Activated CD4-positive, alpha-beta T cell treated with anti-CD3 and anti-CD28 coated beads, Interleukin-2, amount 50 U/mL, for 16 hours (primary cell): ENCODE measurements around the gene PAX2.

Source experiments
- DNase-seq: peaks from one replicate; pipeline ENCODE4 v3.0.0-alpha.2; 2020

Gene PAX2

DNA sequence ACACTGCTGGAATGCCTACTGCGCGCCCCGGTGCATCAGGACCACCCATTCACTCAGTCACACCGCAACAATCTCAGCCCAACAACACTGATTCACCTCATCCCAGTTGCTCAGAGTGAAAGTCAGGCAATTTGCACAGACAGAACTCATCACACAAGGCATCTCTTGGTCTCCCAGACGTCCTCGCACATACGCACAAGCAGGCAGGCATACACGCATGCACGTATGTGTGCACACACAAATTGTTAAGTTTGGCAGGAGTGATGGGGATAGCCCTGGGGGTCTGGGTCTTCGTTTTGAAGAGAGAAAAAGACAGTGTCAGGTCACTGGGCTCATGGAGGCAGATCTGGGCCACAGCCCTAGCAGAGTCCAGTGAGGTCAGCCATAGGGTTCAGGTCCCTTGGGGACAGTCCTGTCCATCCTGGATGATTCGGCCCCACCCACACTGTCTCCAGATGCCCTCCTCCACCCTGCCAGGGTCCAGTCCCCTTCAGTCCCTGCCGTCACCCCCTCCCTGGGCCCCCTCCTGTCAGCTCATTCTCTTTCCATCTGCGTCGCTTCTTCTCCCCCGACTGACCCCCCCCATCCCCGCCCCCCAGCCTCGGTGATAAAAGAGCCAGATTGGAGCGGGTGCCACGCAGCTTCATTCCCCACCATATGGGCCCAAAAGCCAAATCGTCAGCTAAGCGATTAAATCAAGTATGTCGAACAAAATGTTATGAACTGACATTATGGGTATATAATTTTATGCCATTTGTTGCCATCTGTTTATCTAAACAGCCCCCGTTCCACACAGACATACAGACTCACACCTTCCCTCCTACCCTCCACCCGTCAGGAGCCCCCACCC lies 118.9 kb downstream of the PAX2 start:
- DNase-seq = no peak

DNA sequence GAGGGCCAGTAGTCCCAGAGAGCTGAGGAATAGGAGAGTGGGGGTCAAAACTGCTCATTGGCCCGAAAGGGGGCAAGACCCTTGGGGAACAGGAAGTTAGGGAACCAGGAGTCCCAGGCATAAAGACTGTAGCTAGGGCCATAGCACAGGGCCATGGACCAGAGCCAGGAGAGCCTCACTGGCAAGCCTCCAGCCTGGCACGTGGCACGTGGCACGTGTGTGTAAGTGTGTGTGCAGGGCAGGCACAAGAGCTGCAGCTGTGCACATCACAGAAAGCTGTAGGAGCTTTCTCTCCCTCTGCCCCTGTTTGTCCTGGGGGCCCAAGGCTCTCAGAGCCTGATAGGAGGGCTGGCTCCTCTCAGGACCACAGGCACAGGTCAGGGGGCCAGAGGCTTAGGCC lies 119.6 kb downstream of the PAX2 start:
- no peak for DNase-seq

GRCh38 chr10:100866010-100866409 lies 120.6 kb downstream of the PAX2 start:
- no peak for DNase-seq

GRCh38 chr10:100866575-100867098 lies 121.3 kb downstream of the PAX2 start:
- no peak for DNase-seq

DNA sequence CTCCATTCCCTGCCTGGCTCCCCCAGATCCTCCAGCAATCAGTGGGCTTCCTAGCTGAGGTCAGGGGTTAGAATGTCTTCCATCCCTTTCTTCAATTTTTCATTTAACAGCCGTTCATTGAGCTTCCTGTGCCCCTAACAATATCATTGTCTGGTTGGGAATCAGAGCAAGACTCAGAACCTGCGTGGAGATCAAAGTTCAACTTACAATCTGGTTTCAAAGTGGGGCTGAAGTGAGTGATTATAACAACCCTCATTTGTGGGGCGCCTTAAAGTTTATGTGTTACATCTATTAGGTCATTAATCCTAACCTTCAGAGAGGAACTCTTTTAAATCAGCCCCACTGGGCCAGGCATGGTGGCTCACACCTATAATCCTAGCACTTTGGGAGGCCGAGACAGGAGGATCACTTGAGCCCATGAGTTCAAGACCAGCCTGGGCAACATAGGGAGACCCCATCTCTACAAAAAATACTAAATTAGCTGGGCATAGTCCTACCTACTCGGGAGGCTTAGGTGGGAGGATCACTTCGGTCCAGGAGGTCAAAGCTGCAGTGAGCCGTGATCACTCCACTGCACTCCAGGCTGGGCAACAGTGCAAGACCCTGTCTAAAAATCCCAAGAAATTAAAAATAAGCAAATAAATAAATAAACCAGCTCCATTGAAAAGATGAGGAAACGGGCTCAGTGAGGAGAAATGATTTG lies 122.0 kb downstream of the PAX2 start:
- no peak for DNase-seq

DNA sequence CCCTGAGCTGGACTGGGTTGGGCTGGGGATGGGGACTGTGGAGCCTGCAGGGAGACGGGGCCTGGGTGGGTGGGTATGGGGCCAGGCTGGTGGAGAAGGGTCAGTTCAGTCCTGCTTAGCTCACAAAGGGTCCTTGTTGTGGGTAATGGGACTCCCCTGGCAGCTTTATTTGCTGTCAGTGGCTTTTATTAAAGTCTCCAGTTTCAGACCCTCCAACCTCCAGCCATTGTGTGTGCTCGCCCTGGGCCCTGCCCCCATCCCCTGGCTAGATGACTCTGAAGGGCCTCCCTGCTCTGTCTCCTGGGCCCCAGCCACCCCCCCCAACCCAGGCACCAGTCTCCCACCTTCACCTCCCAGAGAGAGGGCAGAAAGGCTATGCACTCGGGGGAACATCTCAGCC lies 123.0 kb downstream of the PAX2 start:
- DNase-seq = no peak

DNA sequence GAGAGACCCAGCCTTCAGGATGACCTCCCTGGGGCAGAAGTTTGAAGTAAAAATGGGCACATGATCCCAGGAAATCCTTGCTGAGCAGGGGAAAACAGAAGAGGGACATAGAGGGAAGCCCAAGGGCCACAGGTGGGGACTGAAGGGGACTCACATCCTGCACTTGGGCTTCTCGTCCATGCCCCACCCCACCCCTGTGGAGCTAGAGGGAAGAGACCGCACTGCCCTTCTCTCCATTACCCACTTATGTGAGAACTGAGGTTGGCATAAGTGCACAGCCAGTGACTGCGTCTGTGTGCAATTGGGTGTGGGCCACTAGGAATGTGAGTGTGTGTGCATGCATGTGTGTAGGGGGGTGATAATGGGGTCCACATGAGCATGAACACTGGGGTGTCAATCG lies 124.0 kb downstream of the PAX2 start:
- DNase-seq = no peak

DNA sequence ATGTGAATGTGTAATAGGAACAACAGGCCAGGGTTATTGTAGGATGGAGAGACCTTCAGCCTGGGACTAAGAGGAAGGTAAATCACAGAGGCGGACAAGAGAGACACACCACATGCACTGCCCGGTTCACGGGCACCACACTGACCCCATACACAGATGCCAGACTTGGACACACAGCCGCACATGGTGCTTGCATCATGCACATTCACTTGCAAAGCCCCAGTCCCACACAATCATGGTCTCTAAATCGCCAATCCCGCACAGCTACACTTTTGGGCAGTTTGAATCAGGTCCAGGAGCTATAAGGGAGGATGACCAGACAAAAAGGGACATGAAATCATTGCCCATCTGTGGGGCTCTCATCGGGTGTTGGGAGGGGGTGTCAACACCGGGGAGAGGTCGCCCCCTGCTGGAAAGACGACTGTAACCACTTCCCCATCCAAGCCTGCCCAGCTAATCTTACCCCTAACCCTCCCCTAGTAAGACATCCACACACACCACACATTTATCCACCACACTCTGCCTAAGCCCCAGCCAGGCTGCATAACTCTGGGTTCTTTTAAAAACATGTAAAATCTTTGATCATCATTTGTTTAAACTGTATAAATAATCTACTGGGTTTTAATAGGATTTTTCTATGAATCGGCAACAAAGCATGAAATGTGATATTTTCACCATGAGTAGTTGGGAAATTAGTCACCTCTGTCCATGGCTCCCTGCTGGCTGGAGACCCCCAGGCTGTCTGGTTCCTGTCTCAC lies 126.8 kb downstream of the PAX2 start:
- DNase-seq = peak; percentile 72

DNA sequence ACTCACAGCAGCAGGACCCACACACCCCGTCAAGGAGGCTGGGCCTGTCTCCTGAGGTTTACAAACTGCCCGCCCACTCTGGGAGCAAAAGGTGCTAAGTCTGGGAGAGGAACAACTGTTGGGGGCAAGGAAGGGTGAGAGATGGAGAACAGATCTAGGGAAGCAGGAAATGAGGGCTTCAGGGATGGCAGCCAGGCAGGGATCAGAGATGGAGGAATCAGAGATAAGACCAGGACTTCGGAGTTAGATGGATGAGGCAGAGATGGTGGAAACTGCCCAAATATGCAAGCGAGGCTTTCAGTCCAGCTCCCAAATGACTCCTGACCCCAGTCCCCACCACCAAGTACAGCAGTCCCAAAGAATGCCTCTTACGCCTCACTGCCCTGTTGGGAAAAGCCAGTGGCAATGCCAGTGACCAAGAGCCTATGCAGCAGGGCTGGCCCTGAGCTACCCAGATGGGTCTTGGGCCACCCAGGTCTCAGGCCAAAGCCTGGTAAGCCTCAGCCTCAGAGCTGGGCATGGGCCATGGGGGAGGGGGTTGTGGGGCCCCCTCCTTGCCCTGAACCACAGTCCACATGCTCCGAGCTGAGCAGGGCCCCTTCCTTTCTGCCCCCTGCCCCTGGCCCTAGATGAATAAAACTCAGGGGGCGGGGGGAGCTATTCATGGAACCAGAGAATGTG lies 127.9 kb downstream of the PAX2 start:
- DNase-seq = no peak

GRCh38 chr10:100873827-100874326 lies 128.5 kb downstream of the PAX2 start:
- DNase-seq = no peak

- DNase-seq = no peak
Measured at GRCh38 chr10:100874702-100875483, 129.5 kb downstream of the PAX2 start.

- DNase-seq = no peak
Measured at GRCh38 chr10:100875484-100876166, 130.2 kb downstream of the PAX2 start.

- DNase-seq = no peak
Measured at GRCh38 chr10:100876585-100877460, 131.4 kb downstream of the PAX2 start.

DNA sequence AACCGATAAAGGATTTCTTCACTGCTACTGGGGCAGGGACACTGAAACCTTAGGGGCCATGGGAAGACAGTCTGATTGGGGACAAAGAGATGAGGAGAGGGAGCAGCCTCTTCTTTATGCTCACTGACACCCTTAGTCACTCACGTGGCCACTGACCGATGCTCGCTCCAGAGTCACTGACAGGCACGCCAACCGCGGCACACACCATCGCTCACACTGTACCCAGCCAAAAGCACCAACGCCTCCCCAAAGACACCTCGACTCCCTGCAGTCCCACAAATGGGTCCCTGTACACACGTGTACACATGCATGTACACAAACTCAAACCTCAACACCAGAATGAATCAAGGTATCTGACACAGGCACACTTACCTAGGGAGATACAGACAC lies 132.1 kb downstream of the PAX2 start:
- no peak for DNase-seq

- peak; percentile 47 for DNase-seq
Measured at GRCh38 chr10:100878291-100878910, 133.0 kb downstream of the PAX2 start.
